Neural progenitor cell (in vitro differentiated cells): ENCODE measurements around the gene PTPRG. TPM values are rescaled to one million over a fixed set of nuclear protein-coding genes. Genes with fewer than 3 reads are reported as not detected.

ENCODE experiments used
- DNase-seq: peaks from one replicate; pipeline ENCODE4 v3.0.0-alpha.2; 2016; ENCODE audit warnings: low spot score
- H2AFZ ChIP-seq: fragments of 200-600 bp; sonication (generic); replicated peaks from 2 replicates; pipeline ENCODE4 v1.6.1; 2016; ENCODE audit warnings: antibody characterized with exemption
- H3F3A ChIP-seq: fragments of 200-600 bp; sonication (generic); 2 replicates; pipeline ENCODE4 v1.6.1; 2016; ENCODE audit warnings: antibody characterized with exemption, low read depth
- H3K27ac ChIP-seq: fragments of 200-600 bp; sonication (generic); 2 replicates; pipeline ENCODE4 v1.5.1; 2016; ENCODE audit warnings: mild to moderate bottlenecking
- H3K27me3 ChIP-seq: fragments of 200-600 bp; sonication (generic); 2 replicates; pipeline ENCODE4 v1.6.1; 2016; ENCODE audit warnings: mild to moderate bottlenecking, moderate library complexity
- H3K36me3 ChIP-seq: fragments of 200-600 bp; sonication (generic); 2 replicates; pipeline ENCODE4 v1.5.1; 2016
- H3K4me1 ChIP-seq: fragments of 200-600 bp; sonication (generic); 2 replicates; pipeline ENCODE4 v1.6.1; 2016; ENCODE audit warnings: mixed run types
- H3K4me2 ChIP-seq: fragments of 200-600 bp; sonication (generic); 2 replicates; pipeline ENCODE4 v1.6.1; 2016
- H3K4me3 ChIP-seq: fragments of 200-600 bp; sonication (generic); 2 replicates; pipeline ENCODE4 v1.5.1; 2016
- H3K79me2 ChIP-seq: fragments of 200-600 bp; sonication (generic); 2 replicates; pipeline ENCODE4 v1.6.1; 2016; ENCODE audit warnings: low read depth
- H3K9ac ChIP-seq: fragments of 200-600 bp; sonication (generic); 2 replicates; pipeline ENCODE4 v1.6.1; 2016
- H3K9me3 ChIP-seq: fragments of 200-600 bp; sonication (generic); 2 replicates; pipeline ENCODE4 v1.5.1; 2016; ENCODE audit warnings: low read depth
- H4K20me1 ChIP-seq: fragments of 200-600 bp; sonication (generic); 2 replicates; pipeline ENCODE4 v1.6.1; 2016; ENCODE audit warnings: low read depth
- H3K27ac Mint-ChIP-seq: 3 replicates; pipeline ENCODE4 v1.8.0; 2021; ENCODE audit warnings: mixed read lengths
- H3K27me3 Mint-ChIP-seq: 2 replicates; pipeline ENCODE4 v1.8.0; 2022; ENCODE audit warnings: low read depth, mild to moderate bottlenecking, inconsistent platforms, moderate library complexity, mixed read lengths; ENCODE audit not compliant: insufficient read depth
- H3K36me3 Mint-ChIP-seq: 3 replicates; pipeline ENCODE4 v1.8.0; 2021; ENCODE audit warnings: mixed read lengths
- H3K4me1 Mint-ChIP-seq: 3 replicates; pipeline ENCODE4 v1.8.0; 2021; ENCODE audit warnings: mixed read lengths
- H3K4me3 Mint-ChIP-seq: 3 replicates; pipeline ENCODE4 v1.8.0; 2021; ENCODE audit warnings: mild to moderate bottlenecking, moderate library complexity, mixed read lengths
- H3K9me3 Mint-ChIP-seq: 3 replicates; pipeline ENCODE4 v1.8.0; 2020; ENCODE audit warnings: mixed read lengths
- EZH2 ChIP-seq: fragments of 200-600 bp; sonication (generic); IDR thresholded peaks from 2 replicates; pipeline ENCODE4 v1.6.1; 2017; ENCODE audit warnings: antibody characterized with exemption, mild to moderate bottlenecking, moderate library complexity
- EZH2phosphoT487 ChIP-seq: fragments of 200-600 bp; sonication (generic); IDR thresholded peaks from 2 replicates; pipeline ENCODE4 v1.6.1; 2017; ENCODE audit warnings: antibody characterized with exemption
- total RNA-seq: library from RNA; depleted of rRNA; stranded (reverse); fragments of >200 nt; gene quantifications from 2 replicates; pipeline ENCODE4 v1.2.3, GENCODE V29; 2015; ENCODE audit warnings: low replicate concordance
- TF ChIP-seq, protein P1 (sequence below): fragments of 200-600 bp; sonication (generic); IDR thresholded peaks from 2 replicates; pipeline ENCODE4 v1.5.1; 2017; ENCODE audit warnings: antibody characterized with exemption, mild to moderate bottlenecking

The PTPRG gene
- total RNA-seq, 1 donor from 2014 or later, result 65.3 TPM

DNA sequence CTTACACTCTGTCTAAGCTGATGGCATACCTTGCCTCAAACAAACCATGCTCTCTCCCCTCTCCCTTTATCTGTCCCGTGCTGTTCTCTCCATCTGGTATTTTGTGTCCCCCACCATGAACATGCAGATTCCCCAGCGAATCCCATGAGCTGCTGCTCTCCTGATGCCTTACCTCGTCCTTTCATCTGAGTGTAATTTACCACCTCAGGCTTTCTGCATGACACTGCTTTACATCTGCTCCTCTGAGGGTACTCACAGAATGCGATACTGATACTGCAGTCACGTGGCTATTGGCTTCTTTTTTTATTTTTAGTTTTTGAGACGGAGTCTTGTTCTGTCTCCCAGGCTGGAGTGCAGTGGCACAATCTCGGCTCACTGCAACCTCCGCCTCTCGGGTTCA lies 341.7 kb downstream of the PTPRG start:
- peaks cover 72% of the 10 kb centered on the region for H3K79me2 ChIP-seq

DNA sequence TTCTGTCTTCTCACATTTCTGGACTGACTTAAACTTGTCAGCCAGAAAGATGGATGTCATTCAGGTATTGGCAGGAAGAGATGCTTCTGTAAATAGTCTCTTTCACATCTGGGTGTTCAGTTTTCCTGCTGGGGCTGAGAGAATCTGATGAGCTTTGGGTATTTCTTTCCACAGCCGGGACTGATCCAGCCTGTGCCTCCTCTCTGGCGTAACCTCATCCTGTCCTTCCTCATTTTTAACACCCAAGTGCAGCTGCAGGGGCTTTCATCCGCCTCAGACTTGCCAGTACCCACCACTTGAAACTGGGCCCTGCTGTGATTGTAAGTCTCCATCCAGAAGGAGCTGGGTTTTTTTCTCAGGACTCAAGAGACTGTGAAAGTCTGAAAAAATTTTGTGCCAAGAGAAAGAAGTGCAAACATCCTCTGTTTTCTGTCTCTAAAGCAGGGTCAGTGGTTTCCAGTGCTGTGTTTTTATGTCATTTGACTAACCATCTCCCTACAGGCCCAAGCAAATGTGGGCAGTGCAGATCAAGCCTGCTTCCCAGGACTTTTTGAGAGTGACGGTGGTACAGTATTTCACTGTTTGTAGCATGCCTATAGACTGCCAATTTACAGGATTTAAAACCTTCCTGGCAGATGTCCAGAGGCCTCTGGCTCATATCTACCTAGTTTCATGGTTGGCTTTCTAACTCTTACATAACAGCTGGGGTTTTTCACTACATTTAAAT lies 342.7 kb downstream of the PTPRG start:
- H3K27ac Mint-ChIP-seq, result peak overlapping the region; percentile 62
- H2AFZ ChIP-seq, result no peak overlapping the region

More for the DNA sequence above, 341.7 kb downstream of the PTPRG start:
- Histone ChIP-seq H3K9ac (no peak overlapping the region), H3K36me3 (no peaks in the 10 kb centered on the region), H3K4me3 (no peak overlapping the region), H3K4me2 (no peak overlapping the region), H4K20me1 (peaks cover 43% of the 10 kb centered on the region), H3K27me3 (no peaks in the 10 kb centered on the region), H3K4me1 (peaks cover 44% of the 10 kb centered on the region), H2AFZ (no peak overlapping the region), H3F3A (peaks cover 13% of the 10 kb centered on the region), H3K27ac (no peak overlapping the region), H3K9me3 (no peaks in the 10 kb centered on the region)
- Mint-ChIP-seq H3K4me3 (no peak overlapping the region), H3K4me1 (peaks cover 32% of the 10 kb centered on the region), H3K36me3 (no peaks in the 10 kb centered on the region), H3K27ac (no peak overlapping the region), H3K9me3 (no peaks in the 10 kb centered on the region), H3K27me3 (no peaks in the 10 kb centered on the region)
- DNase-seq, result no peak
- TF ChIP-seq, protein P1, sequence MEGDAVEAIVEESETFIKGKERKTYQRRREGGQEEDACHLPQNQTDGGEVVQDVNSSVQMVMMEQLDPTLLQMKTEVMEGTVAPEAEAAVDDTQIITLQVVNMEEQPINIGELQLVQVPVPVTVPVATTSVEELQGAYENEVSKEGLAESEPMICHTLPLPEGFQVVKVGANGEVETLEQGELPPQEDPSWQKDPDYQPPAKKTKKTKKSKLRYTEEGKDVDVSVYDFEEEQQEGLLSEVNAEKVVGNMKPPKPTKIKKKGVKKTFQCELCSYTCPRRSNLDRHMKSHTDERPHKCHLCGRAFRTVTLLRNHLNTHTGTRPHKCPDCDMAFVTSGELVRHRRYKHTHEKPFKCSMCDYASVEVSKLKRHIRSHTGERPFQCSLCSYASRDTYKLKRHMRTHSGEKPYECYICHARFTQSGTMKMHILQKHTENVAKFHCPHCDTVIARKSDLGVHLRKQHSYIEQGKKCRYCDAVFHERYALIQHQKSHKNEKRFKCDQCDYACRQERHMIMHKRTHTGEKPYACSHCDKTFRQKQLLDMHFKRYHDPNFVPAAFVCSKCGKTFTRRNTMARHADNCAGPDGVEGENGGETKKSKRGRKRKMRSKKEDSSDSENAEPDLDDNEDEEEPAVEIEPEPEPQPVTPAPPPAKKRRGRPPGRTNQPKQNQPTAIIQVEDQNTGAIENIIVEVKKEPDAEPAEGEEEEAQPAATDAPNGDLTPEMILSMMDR, result no peak
- TF ChIP-seq EZH2 (no peak), EZH2phosphoT487 (no peak)

DNA sequence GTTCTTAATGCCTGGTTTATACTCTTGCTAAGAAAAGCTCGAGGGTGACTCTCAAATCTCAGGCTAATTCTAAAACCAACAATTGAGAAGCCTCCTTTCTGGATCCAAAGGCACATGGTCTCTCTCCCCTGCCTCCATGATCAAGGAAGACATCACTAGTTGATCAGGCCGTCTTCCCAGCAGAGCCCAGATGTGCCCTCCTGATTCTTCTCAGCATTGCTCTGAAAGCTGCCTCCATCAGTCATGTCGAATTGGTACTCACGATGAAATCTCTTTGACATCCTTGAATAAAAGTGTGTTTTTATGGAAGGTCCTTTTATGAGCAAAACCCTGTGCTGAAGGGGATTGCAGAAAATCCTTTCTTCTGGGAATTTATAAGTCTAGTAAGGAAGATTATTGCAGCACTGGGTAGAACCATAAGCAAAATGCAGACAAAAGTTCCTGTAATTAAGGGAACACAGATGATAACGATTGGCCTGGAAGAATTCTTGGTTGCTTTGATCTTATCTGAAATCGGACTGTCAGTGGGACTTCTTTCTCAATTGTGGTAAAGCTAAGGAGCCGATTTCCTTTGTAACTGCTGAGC lies 345.9 kb downstream of the PTPRG start:
- Histone ChIP-seq H3K36me3 (no peaks in the 10 kb centered on the region), H2AFZ (no peak overlapping the region), H3F3A (peaks cover 6% of the 10 kb centered on the region), H3K79me2 (peaks cover 62% of the 10 kb centered on the region), H3K4me3 (no peak overlapping the region), H3K9ac (no peak overlapping the region), H3K27ac (no peak overlapping the region), H4K20me1 (peaks cover 36% of the 10 kb centered on the region), H3K4me2 (no peak overlapping the region), H3K9me3 (no peaks in the 10 kb centered on the region), H3K27me3 (no peaks in the 10 kb centered on the region), H3K4me1 (peaks cover 43% of the 10 kb centered on the region)
- no peaks in the 10 kb centered on the region for H3K36me3 Mint-ChIP-seq
- no peaks in the 10 kb centered on the region for H3K27me3 Mint-ChIP-seq
- no peak for DNase-seq
- H3K4me3 Mint-ChIP-seq, result no peak overlapping the region
- TF ChIP-seq, protein P1, result no peak
- no peak for TF ChIP-seq EZH2phosphoT487
- no peak for TF ChIP-seq EZH2
- no peaks in the 10 kb centered on the region for H3K9me3 Mint-ChIP-seq
- H3K4me1 Mint-ChIP-seq, result peaks cover 15% of the 10 kb centered on the region
- H3K27ac Mint-ChIP-seq, result no peak overlapping the region

More for the DNA sequence above, 342.7 kb downstream of the PTPRG start:
- peaks cover 62% of the 10 kb centered on the region for H3K79me2 ChIP-seq
- peak overlapping the region; percentile 11 for H3K27ac ChIP-seq
- Mint-ChIP-seq H3K36me3 (no peaks in the 10 kb centered on the region), H3K9me3 (no peaks in the 10 kb centered on the region), H3K4me3 (no peak overlapping the region), H3K4me1 (peaks cover 32% of the 10 kb centered on the region), H3K27me3 (no peaks in the 10 kb centered on the region)
- no peaks in the 10 kb centered on the region for H3K27me3 ChIP-seq
- H3K9ac ChIP-seq, result no peak overlapping the region
- peaks cover 48% of the 10 kb centered on the region for H3K4me1 ChIP-seq
- H4K20me1 ChIP-seq, result peaks cover 43% of the 10 kb centered on the region
- TF ChIP-seq EZH2, result no peak
- TF ChIP-seq, protein P1, result no peak
- TF ChIP-seq EZH2phosphoT487, result no peak
- H3F3A ChIP-seq, result peaks cover 13% of the 10 kb centered on the region
- H3K36me3 ChIP-seq, result no peaks in the 10 kb centered on the region
- DNase-seq, result no peak
- no peaks in the 10 kb centered on the region for H3K9me3 ChIP-seq
- H3K4me2 ChIP-seq, result no peak overlapping the region
- H3K4me3 ChIP-seq, result no peak overlapping the region
